Smooth muscle cell (in vitro differentiated cells): ENCODE measurements around the gene LKAAEAR1. TPM values are rescaled to one million over a fixed set of nuclear protein-coding genes. Genes with fewer than 3 reads are reported as not detected.
"Not testable (repeated sequence)": the region's sequence is repeated elsewhere in the genome, so short reads cannot be mapped to it uniquely, and the experiment has no call there.

Source experiments
- DNase-seq: peaks from one replicate; lab custom pipeline; 2025; ENCODE audit not compliant: unreplicated experiment; lab: John Stamatoyannopoulos, UW
- H2AFZ ChIP-seq: fragments of 200-600 bp; sonication (generic); 2 replicates; pipeline ENCODE4 v1.6.0; 2016; ENCODE audit warnings: antibody characterized with exemption, low read depth, mild to moderate bottlenecking
- H3F3A ChIP-seq: fragments of 200-600 bp; sonication (generic); 2 replicates; pipeline ENCODE4 v1.6.0; 2017; ENCODE audit warnings: antibody characterized with exemption, low read depth
- H3K27ac ChIP-seq: fragments of 200-600 bp; sonication (generic); 2 replicates; pipeline ENCODE4 v1.5.1; 2016; ENCODE audit warnings: low read depth, mild to moderate bottlenecking
- H3K27me3 ChIP-seq: fragments of 200-600 bp; sonication (generic); 2 replicates; pipeline ENCODE4 v1.6.1; 2016; ENCODE audit warnings: low read depth, mild to moderate bottlenecking
- H3K36me3 ChIP-seq: fragments of 200-600 bp; sonication (generic); 2 replicates; pipeline ENCODE4 v1.5.1; 2016; ENCODE audit warnings: low read depth
- H3K4me1 ChIP-seq: fragments of 200-600 bp; sonication (generic); 2 replicates; pipeline ENCODE4 v1.5.1; 2016; ENCODE audit warnings: low read depth
- H3K4me2 ChIP-seq: fragments of 200-600 bp; sonication (generic); 2 replicates; pipeline ENCODE4 v1.6.0; 2016; ENCODE audit warnings: mild to moderate bottlenecking
- H3K4me3 ChIP-seq: fragments of 200-600 bp; sonication (generic); 2 replicates; pipeline ENCODE4 v1.5.1; 2016; ENCODE audit warnings: mild to moderate bottlenecking
- H3K79me2 ChIP-seq: fragments of 200-600 bp; sonication (generic); 2 replicates; pipeline ENCODE4 v1.6.0; 2016; ENCODE audit warnings: low read depth, mild to moderate bottlenecking
- H3K9ac ChIP-seq: fragments of 200-600 bp; sonication (generic); 2 replicates; pipeline ENCODE4 v1.6.0; 2016; ENCODE audit warnings: low read depth
- H3K9me3 ChIP-seq: fragments of 200-600 bp; sonication (generic); replicated peaks from 2 replicates; pipeline ENCODE4 v1.5.1; 2016; ENCODE audit warnings: low read depth
- H4K20me1 ChIP-seq: fragments of 200-600 bp; sonication (generic); 2 replicates; pipeline ENCODE4 v1.6.0; 2016; ENCODE audit warnings: low read depth
- CTCF ChIP-seq: fragments of 200-600 bp; sonication (generic); IDR thresholded peaks from 2 replicates; pipeline ENCODE4 v1.5.1; 2017; ENCODE audit warnings: borderline replicate concordance, mild to moderate bottlenecking, antibody characterized with exemption; ENCODE audit not compliant: insufficient read depth, poor library complexity, severe bottlenecking
- WGBS: methylation state at CpG from one replicate; pipeline ENCODE4 v1.1.7; 2016; ENCODE audit warnings: low lambda C conversion rate; 5-methylcytosine and 5-hydroxymethylcytosine counted together
- polyA plus RNA-seq: library from polyadenylated mRNA; unstranded; fragments of >200 nt; fragmentation: Nextera tagmentation; extraction: Ambion mirVana; gene quantifications from 2 replicates; pipeline ENCODE4 v1.2.1, GENCODE V29; 2016
- total RNA-seq: library from RNA; depleted of rRNA; stranded (reverse); fragments of >200 nt; gene quantifications from 2 replicates; pipeline ENCODE4 v1.2.3, GENCODE V29; 2014

Gene LKAAEAR1
- total and polyA plus RNA-seq, 2 experiments from 2014 or later, result 0.79 TPM; not detected in 1

- H3K4me3 ChIP-seq, result no peak overlapping the region
- H3K9ac ChIP-seq, result no peak overlapping the region
- no peaks in the 10 kb centered on the region for H3K36me3 ChIP-seq
- H4K20me1 ChIP-seq, result peaks cover 3% of the 10 kb centered on the region
- H3K4me2 ChIP-seq, result no peak overlapping the region
- H3K4me1 ChIP-seq, result no peaks in the 10 kb centered on the region
- no peaks in the 10 kb centered on the region for H3K79me2 ChIP-seq
- WGBS, result 82% methylated on average over 10 of the region's 10 CpGs
- no peak for DNase-seq
- H3F3A ChIP-seq, result no peaks in the 10 kb centered on the region
- peaks cover 10% of the 10 kb centered on the region for H3K27me3 ChIP-seq
- no peak overlapping the region for H2AFZ ChIP-seq
- no peaks in the 10 kb centered on the region for H3K9me3 ChIP-seq
- no peak for TF ChIP-seq CTCF
- H3K27ac ChIP-seq, result no peak overlapping the region
These were observed 6.0 kb upstream of the LKAAEAR1 start for GRCh38 chr20:64090165-64090564.

- not testable (repeated sequence) for H3K9me3 ChIP-seq, DNase-seq, H3K4me2 ChIP-seq, H3F3A ChIP-seq, H3K9ac ChIP-seq, H3K27ac ChIP-seq, H4K20me1 ChIP-seq, H3K4me3 ChIP-seq, H3K4me1 ChIP-seq, H2AFZ ChIP-seq, H3K36me3 ChIP-seq, H3K79me2 ChIP-seq
- peaks cover 26% of the 10 kb centered on the region for H3K27me3 ChIP-seq
These were observed 4.4 kb upstream of the LKAAEAR1 start for GRCh38 chr20:64088586-64088985.

GRCh38 chr20:64087226-64087825, 3.1 kb upstream of the LKAAEAR1 start:
- H3K27me3 ChIP-seq, result peaks cover 26% of the 10 kb centered on the region
- H3K4me1 ChIP-seq, result peaks cover 12% of the 10 kb centered on the region
- H3F3A ChIP-seq, H3K9me3 ChIP-seq, H3K79me2 ChIP-seq, H3K4me2 ChIP-seq, H3K36me3 ChIP-seq, H2AFZ ChIP-seq, DNase-seq, H4K20me1 ChIP-seq, H3K4me3 ChIP-seq, H3K27ac ChIP-seq, H3K9ac ChIP-seq: not testable (repeated sequence)
- 97% methylated on average over 8 of the region's 36 CpGs for WGBS

- H3K4me3 ChIP-seq, result no peak overlapping the region
- no peak for DNase-seq
- H3K4me1 ChIP-seq, result peaks cover 12% of the 10 kb centered on the region
- no peak overlapping the region for H3K9ac ChIP-seq
- no peaks in the 10 kb centered on the region for H3K79me2 ChIP-seq
- H3K27me3 ChIP-seq, result peaks cover 26% of the 10 kb centered on the region
- H4K20me1 ChIP-seq, result peaks cover 3% of the 10 kb centered on the region
- no peak overlapping the region for H3K4me2 ChIP-seq
- H3F3A ChIP-seq, result peaks cover 9% of the 10 kb centered on the region
- 85% methylated on average over 10 of the region's 11 CpGs for WGBS
- no peak overlapping the region for H3K27ac ChIP-seq
- no peak overlapping the region for H2AFZ ChIP-seq
- no peaks in the 10 kb centered on the region for H3K36me3 ChIP-seq
- no peaks in the 10 kb centered on the region for H3K9me3 ChIP-seq
- TF ChIP-seq CTCF, result no peak
These were observed 2.6 kb upstream of the LKAAEAR1 start for GRCh38 chr20:64086801-64087200.

- peaks cover 14% of the 10 kb centered on the region for H3F3A ChIP-seq
- WGBS, result 12% methylated on average over 21 of the region's 23 CpGs
- no peaks in the 10 kb centered on the region for H3K79me2 ChIP-seq
- no peaks in the 10 kb centered on the region for H3K9me3 ChIP-seq
- peak overlapping the region; percentile 98 for H3K4me2 ChIP-seq
- no peak overlapping the region for H2AFZ ChIP-seq
- H3K4me3 ChIP-seq, result no peak overlapping the region
- H3K36me3 ChIP-seq, result no peaks in the 10 kb centered on the region
- no peak for DNase-seq
- peaks cover 12% of the 10 kb centered on the region for H3K4me1 ChIP-seq
- H3K9ac ChIP-seq, result no peak overlapping the region
- H3K27me3 ChIP-seq, result peaks cover 26% of the 10 kb centered on the region
- no peak for TF ChIP-seq CTCF
- no peaks in the 10 kb centered on the region for H4K20me1 ChIP-seq
- no peak overlapping the region for H3K27ac ChIP-seq
These were observed 521 bp upstream of the LKAAEAR1 start for GRCh38 chr20:64084685-64085152.
